ENCODE measurements around the gene TRPC4AP.

TRPC4AP gene

GRCh38 chr20:35018590-35019371 is 73.8 kb downstream of the TRPC4AP start:
- Histone ChIP-seq H3K27ac (ENCODE audit: low read length) (no peak overlapping the region), H3K4me3 (ENCODE audit: low read length) (no peak overlapping the region), H3K4me1 (ENCODE audit: control insufficient read depth, insufficient read depth, low read length) (no peaks in the 10 kb centered on the region), H3K36me3 (ENCODE audit: control insufficient read depth, insufficient read depth, low read length) (peaks cover 22% of the 10 kb centered on the region), H3K9me3 (ENCODE audit: control insufficient read depth, insufficient read depth, low read length) (no peaks in the 10 kb centered on the region), H3K27me3 (ENCODE audit: control insufficient read depth, insufficient read depth, low read length) (no peaks in the 10 kb centered on the region)
- WGBS (ENCODE audit: insufficient coverage, insufficient read length): no CpG with 5 or more reads among the region's 11 CpGs
- no peak for DNase-seq (ENCODE audit: low read depth, low spot score)

GRCh38 chr20:35017099-35017835 is 75.3 kb downstream of the TRPC4AP start:
- H3K4me1 ChIP-seq (ENCODE audit: control insufficient read depth, insufficient read depth, low read length): no peaks in the 10 kb centered on the region
- DNase-seq (ENCODE audit: low read depth, low spot score): no peak
- H3K4me3 ChIP-seq (ENCODE audit: low read length): no peak overlapping the region
- WGBS (ENCODE audit: insufficient coverage, insufficient read length): no CpG with 5 or more reads among the region's 8 CpGs
- no peaks in the 10 kb centered on the region for H3K27me3 ChIP-seq (ENCODE audit: control insufficient read depth, insufficient read depth, low read length)
- H3K36me3 ChIP-seq (ENCODE audit: control insufficient read depth, insufficient read depth, low read length): peaks cover 22% of the 10 kb centered on the region
- H3K27ac ChIP-seq (ENCODE audit: low read length): no peak overlapping the region
- no peaks in the 10 kb centered on the region for H3K9me3 ChIP-seq (ENCODE audit: control insufficient read depth, insufficient read depth, low read length)

GRCh38 chr20:35015863-35016193 is 76.8 kb downstream of the TRPC4AP start:
- H3K9me3 ChIP-seq (ENCODE audit: control insufficient read depth, insufficient read depth, low read length): no peaks in the 10 kb centered on the region
- peaks cover 19% of the 10 kb centered on the region for H3K36me3 ChIP-seq (ENCODE audit: control insufficient read depth, insufficient read depth, low read length)
- DNase-seq (ENCODE audit: low read depth, low spot score): no peak
- no peaks in the 10 kb centered on the region for H3K4me1 ChIP-seq (ENCODE audit: control insufficient read depth, insufficient read depth, low read length)
- no peak overlapping the region for H3K4me3 ChIP-seq (ENCODE audit: low read length)
- no peak overlapping the region for H3K27ac ChIP-seq (ENCODE audit: low read length)
- WGBS (ENCODE audit: insufficient coverage, insufficient read length): no CpG with 5 or more reads among the region's 2 CpGs
- no peaks in the 10 kb centered on the region for H3K27me3 ChIP-seq (ENCODE audit: control insufficient read depth, insufficient read depth, low read length)

- Histone ChIP-seq H3K27me3 (ENCODE audit: control insufficient read depth, insufficient read depth, low read length) (no peaks in the 10 kb centered on the region), H3K36me3 (ENCODE audit: control insufficient read depth, insufficient read depth, low read length) (peaks cover 25% of the 10 kb centered on the region), H3K9me3 (ENCODE audit: control insufficient read depth, insufficient read depth, low read length) (no peaks in the 10 kb centered on the region), H3K4me1 (ENCODE audit: control insufficient read depth, insufficient read depth, low read length) (no peaks in the 10 kb centered on the region), H3K4me3 (ENCODE audit: low read length) (no peak overlapping the region), H3K27ac (ENCODE audit: low read length) (no peak overlapping the region)
- DNase-seq (ENCODE audit: low read depth, low spot score): no peak
- no CpG with 5 or more reads among the region's 5 CpGs for WGBS (ENCODE audit: insufficient coverage, insufficient read length)
Measured at GRCh38 chr20:35014537-35014936, 78.1 kb downstream of the TRPC4AP start.

GRCh38 chr20:35013421-35014411 is 78.9 kb downstream of the TRPC4AP start:
- WGBS (ENCODE audit: insufficient coverage, insufficient read length): no CpG with 5 or more reads among the region's 13 CpGs
- H3K36me3 ChIP-seq (ENCODE audit: control insufficient read depth, insufficient read depth, low read length): peaks cover 24% of the 10 kb centered on the region

GRCh38 chr20:35012227-35013069 is 80.2 kb downstream of the TRPC4AP start:
- H3K4me1 ChIP-seq (ENCODE audit: control insufficient read depth, insufficient read depth, low read length): no peaks in the 10 kb centered on the region
- no peaks in the 10 kb centered on the region for H3K27me3 ChIP-seq (ENCODE audit: control insufficient read depth, insufficient read depth, low read length)
- H3K4me3 ChIP-seq (ENCODE audit: low read length): no peak overlapping the region
- peaks cover 31% of the 10 kb centered on the region for H3K36me3 ChIP-seq (ENCODE audit: control insufficient read depth, insufficient read depth, low read length)
- no peaks in the 10 kb centered on the region for H3K9me3 ChIP-seq (ENCODE audit: control insufficient read depth, insufficient read depth, low read length)
- no peak for DNase-seq (ENCODE audit: low read depth, low spot score)
- H3K27ac ChIP-seq (ENCODE audit: low read length): no peak overlapping the region
- WGBS (ENCODE audit: insufficient coverage, insufficient read length): no CpG with 5 or more reads among the region's 13 CpGs

More at GRCh38 chr20:35013421-35014411, 78.9 kb downstream of the TRPC4AP start:
- Histone ChIP-seq H3K4me3 (ENCODE audit: low read length) (no peak overlapping the region), H3K4me1 (ENCODE audit: control insufficient read depth, insufficient read depth, low read length) (no peaks in the 10 kb centered on the region), H3K27ac (ENCODE audit: low read length) (no peak overlapping the region), H3K27me3 (ENCODE audit: control insufficient read depth, insufficient read depth, low read length) (no peaks in the 10 kb centered on the region), H3K9me3 (ENCODE audit: control insufficient read depth, insufficient read depth, low read length) (no peaks in the 10 kb centered on the region)
- DNase-seq (ENCODE audit: low read depth, low spot score): no peak

GRCh38 chr20:35011589-35012226 is 80.9 kb downstream of the TRPC4AP start:
- Histone ChIP-seq H3K4me1 (ENCODE audit: control insufficient read depth, insufficient read depth, low read length) (no peaks in the 10 kb centered on the region), H3K27ac (ENCODE audit: low read length) (no peak overlapping the region), H3K9me3 (ENCODE audit: control insufficient read depth, insufficient read depth, low read length) (no peaks in the 10 kb centered on the region), H3K27me3 (ENCODE audit: control insufficient read depth, insufficient read depth, low read length) (no peaks in the 10 kb centered on the region), H3K4me3 (ENCODE audit: low read length) (no peak overlapping the region), H3K36me3 (ENCODE audit: control insufficient read depth, insufficient read depth, low read length) (peaks cover 32% of the 10 kb centered on the region)
- no CpG with 5 or more reads among the region's 5 CpGs for WGBS (ENCODE audit: insufficient coverage, insufficient read length)
- DNase-seq (ENCODE audit: low read depth, low spot score): no peak

- Histone ChIP-seq H3K36me3 (ENCODE audit: control insufficient read depth, insufficient read depth, low read length) (peaks cover 35% of the 10 kb centered on the region), H3K27me3 (ENCODE audit: control insufficient read depth, insufficient read depth, low read length) (no peaks in the 10 kb centered on the region), H3K27ac (ENCODE audit: low read length) (no peak overlapping the region), H3K4me3 (ENCODE audit: low read length) (no peak overlapping the region), H3K4me1 (ENCODE audit: control insufficient read depth, insufficient read depth, low read length) (no peaks in the 10 kb centered on the region), H3K9me3 (ENCODE audit: control insufficient read depth, insufficient read depth, low read length) (no peaks in the 10 kb centered on the region)
- WGBS (ENCODE audit: insufficient coverage, insufficient read length): no CpG with 5 or more reads among the region's 19 CpGs
- no peak for DNase-seq (ENCODE audit: low read depth, low spot score)
Measured at GRCh38 chr20:35010405-35011192, 82.0 kb downstream of the TRPC4AP start.
